Loucy (cell line): ENCODE data around the gene MALAT1.
A peak's percentile ranks its signal among the peaks of the same experiment; 100 is the strongest.

ENCODE experiments used
- H2AFZ ChIP-seq: fragments of 200-600 bp; sonication (generic); 2 replicates; pipeline ENCODE4 v1.6.0; 2016; ENCODE audit warnings: antibody characterized with exemption, mild to moderate bottlenecking, low read length, moderate library complexity
- H3F3A ChIP-seq: fragments of 200-600 bp; 2 replicates; pipeline ENCODE4 v1.6.0; 2016; ENCODE audit warnings: antibody characterized with exemption, low read depth, mild to moderate bottlenecking
- H3K27me3 ChIP-seq: fragments of 200-600 bp; sonication (generic); 2 replicates; pipeline ENCODE4 v1.6.1; 2014; ENCODE audit warnings: low read length, mild to moderate bottlenecking; ENCODE audit not compliant: insufficient read depth, poor library complexity, severe bottlenecking
- H3K36me3 ChIP-seq: fragments of 200-600 bp; sonication (generic); 2 replicates; pipeline ENCODE4 v1.6.1; 2016; ENCODE audit warnings: low read length; ENCODE audit not compliant: insufficient read depth
- H3K4me1 ChIP-seq: fragments of 200-600 bp; sonication (generic); 2 replicates; pipeline ENCODE4 v1.5.1; 2014; ENCODE audit warnings: low read length, mild to moderate bottlenecking; ENCODE audit not compliant: insufficient read depth, poor library complexity, severe bottlenecking
- H3K4me2 ChIP-seq: fragments of 200-600 bp; sonication (generic); 2 replicates; pipeline ENCODE4 v1.6.0; 2014; ENCODE audit warnings: antibody characterized with exemption, low read length, low read depth, mild to moderate bottlenecking; ENCODE audit not compliant: poor library complexity, severe bottlenecking
- H3K4me3 ChIP-seq: fragments of 200-600 bp; sonication (generic); 2 replicates; pipeline ENCODE4 v1.5.1; 2014; ENCODE audit warnings: low read length, mild to moderate bottlenecking, mixed read lengths; ENCODE audit not compliant: poor library complexity, severe bottlenecking
- H3K79me2 ChIP-seq: fragments of 200-600 bp; sonication (generic); 2 replicates; pipeline ENCODE4 v1.6.1; 2014; ENCODE audit warnings: low read length; ENCODE audit not compliant: insufficient read depth
- H3K9ac ChIP-seq: fragments of 200-600 bp; sonication (generic); 2 replicates; pipeline ENCODE4 v1.6.0; 2014; ENCODE audit warnings: mild to moderate bottlenecking, low read depth, low read length, moderate library complexity; ENCODE audit not compliant: poor library complexity, severe bottlenecking
- H3K9me2 ChIP-seq: fragments of 200-600 bp; sonication (generic); replicated peaks from 2 replicates; pipeline ENCODE4 v1.6.1; 2016; ENCODE audit warnings: low read depth, low read length, mixed read lengths
- H3K9me3 ChIP-seq: fragments of 200-600 bp; sonication (generic); 2 replicates; pipeline ENCODE4 v1.6.1; 2014; ENCODE audit warnings: mild to moderate bottlenecking, antibody characterized with exemption, low read length, low read depth; ENCODE audit not compliant: insufficient read depth
- H4K20me1 ChIP-seq: fragments of 200-600 bp; sonication (generic); 2 replicates; pipeline ENCODE4 v1.6.0; 2014; ENCODE audit warnings: antibody characterized with exemption, low read length, mild to moderate bottlenecking; ENCODE audit not compliant: insufficient read depth, poor library complexity, severe bottlenecking
- CTCF ChIP-seq: fragments of 200-600 bp; sonication (generic); conservative IDR thresholded peaks from 2 replicates; pipeline ENCODE4 v1.5.1; 2014; ENCODE audit warnings: mild to moderate bottlenecking, antibody characterized with exemption, low read length
- EZH2phosphoT487 ChIP-seq: fragments of 200-600 bp; IDR thresholded peaks from 2 replicates; pipeline ENCODE4 v1.6.1; 2018; ENCODE audit warnings: antibody characterized with exemption, mild to moderate bottlenecking, moderate library complexity, borderline replicate concordance

Gene MALAT1

GRCh38 chr11:65524014-65524740 lies 25.3 kb downstream of the MALAT1 start:
- TF ChIP-seq EZH2phosphoT487 (no peak), CTCF (no peak)
- Histone ChIP-seq H3K4me3 (peak overlapping the region; percentile 48), H3K9me3 (no peaks in the 10 kb centered on the region), H2AFZ (peak overlapping the region; percentile 47), H3K79me2 (peaks cover 23% of the 10 kb centered on the region), H3K4me2 (peak overlapping the region; percentile 51), H3K36me3 (no peaks in the 10 kb centered on the region), H3K9me2 (no peaks in the 10 kb centered on the region), H4K20me1 (peaks cover 11% of the 10 kb centered on the region), H3K27me3 (no peaks in the 10 kb centered on the region), H3K9ac (no peak overlapping the region), H3K4me1 (peaks cover 18% of the 10 kb centered on the region), H3F3A (no peaks in the 10 kb centered on the region)

DNA sequence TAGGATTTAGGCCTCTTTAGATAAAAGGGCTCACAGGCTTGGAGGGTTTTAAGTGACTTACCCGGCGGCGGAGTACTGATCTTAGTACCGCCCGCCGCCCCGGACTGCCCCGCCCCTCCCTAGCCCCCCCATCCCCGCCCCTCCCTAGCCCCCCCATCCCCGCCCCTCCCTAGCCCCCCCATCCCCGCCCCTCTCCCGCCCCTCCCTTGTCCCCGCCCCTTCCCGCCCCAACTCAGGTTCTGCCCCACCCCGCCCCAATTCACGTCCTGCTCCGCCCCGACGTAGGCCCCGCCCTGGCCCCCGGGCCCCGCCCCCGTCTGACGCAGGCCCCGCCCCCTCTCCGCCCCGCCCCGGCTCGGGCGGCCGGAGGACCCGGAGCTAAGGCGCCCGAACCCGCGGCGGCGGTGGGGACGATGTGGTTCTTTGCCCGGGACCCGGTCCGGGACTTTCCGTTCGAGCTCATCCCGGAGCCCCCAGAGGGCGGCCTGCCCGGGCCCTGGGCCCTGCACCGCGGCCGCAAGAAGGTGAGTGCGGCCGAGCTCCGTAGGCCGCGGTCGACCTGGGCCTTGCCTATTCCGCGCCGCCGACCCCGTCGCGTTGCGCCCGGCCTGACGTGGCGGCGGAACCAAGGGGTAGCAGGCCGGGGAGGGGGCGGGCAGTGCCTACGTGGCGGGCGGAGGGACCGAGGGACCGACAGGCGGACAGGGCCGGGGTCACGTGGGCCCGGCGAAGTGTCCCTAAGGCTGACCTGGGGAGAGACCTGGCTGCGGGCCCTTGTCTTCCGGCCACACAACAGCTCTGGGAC lies 26.1 kb downstream of the MALAT1 start, which contains the start of gene SCYL1:
Gene SCYL1 (plus strand): TSS at position 343 of the 805 bp plus-strand sequence. CDS start 71 bp downstream, at position 414.
- peak within 1 kb of the TSS; percentile 97 for H3K4me2 ChIP-seq
- TF ChIP-seq EZH2phosphoT487 (no peak), CTCF (no peak)
- H3K4me1 ChIP-seq: peaks cover 25% of the 10 kb centered on the region
- no peaks in the 10 kb centered on the region for H3K9me3 ChIP-seq
- peak within 1 kb of the TSS; percentile 69 for H2AFZ ChIP-seq
- peaks cover 23% of the 10 kb centered on the region for H3K79me2 ChIP-seq
- no peaks in the 10 kb centered on the region for H3K9me2 ChIP-seq
- peak within 1 kb of the TSS; percentile 82 for H3K9ac ChIP-seq
- H3F3A ChIP-seq: no peaks in the 10 kb centered on the region
- H3K27me3 ChIP-seq: no peaks in the 10 kb centered on the region
- peak within 1 kb of the TSS; percentile 88 for H3K4me3 ChIP-seq
- H4K20me1 ChIP-seq: peaks cover 11% of the 10 kb centered on the region
- H3K36me3 ChIP-seq: no peaks in the 10 kb centered on the region

- Histone ChIP-seq H4K20me1 (peaks cover 11% of the 10 kb centered on the region), H3K9ac (peak overlapping the region; percentile 82), H2AFZ (peak overlapping the region; percentile 69), H3K79me2 (peaks cover 23% of the 10 kb centered on the region), H3K4me3 (peak overlapping the region; percentile 88), H3K9me2 (no peaks in the 10 kb centered on the region), H3K9me3 (no peaks in the 10 kb centered on the region), H3K27me3 (no peaks in the 10 kb centered on the region), H3K36me3 (0 out of 2 replicates have a peak, but pooled peaks cover 4% of the 10 kb centered on the region), H3K4me2 (peak overlapping the region; percentile 97), H3F3A (no peaks in the 10 kb centered on the region), H3K4me1 (peaks cover 25% of the 10 kb centered on the region)
- no peak for TF ChIP-seq CTCF
- TF ChIP-seq EZH2phosphoT487: no peak
Observed at GRCh38 chr11:65525546-65526480, 27.0 kb downstream of the MALAT1 start.
